ENCODE results near the gene RAET1G.

DNA sequence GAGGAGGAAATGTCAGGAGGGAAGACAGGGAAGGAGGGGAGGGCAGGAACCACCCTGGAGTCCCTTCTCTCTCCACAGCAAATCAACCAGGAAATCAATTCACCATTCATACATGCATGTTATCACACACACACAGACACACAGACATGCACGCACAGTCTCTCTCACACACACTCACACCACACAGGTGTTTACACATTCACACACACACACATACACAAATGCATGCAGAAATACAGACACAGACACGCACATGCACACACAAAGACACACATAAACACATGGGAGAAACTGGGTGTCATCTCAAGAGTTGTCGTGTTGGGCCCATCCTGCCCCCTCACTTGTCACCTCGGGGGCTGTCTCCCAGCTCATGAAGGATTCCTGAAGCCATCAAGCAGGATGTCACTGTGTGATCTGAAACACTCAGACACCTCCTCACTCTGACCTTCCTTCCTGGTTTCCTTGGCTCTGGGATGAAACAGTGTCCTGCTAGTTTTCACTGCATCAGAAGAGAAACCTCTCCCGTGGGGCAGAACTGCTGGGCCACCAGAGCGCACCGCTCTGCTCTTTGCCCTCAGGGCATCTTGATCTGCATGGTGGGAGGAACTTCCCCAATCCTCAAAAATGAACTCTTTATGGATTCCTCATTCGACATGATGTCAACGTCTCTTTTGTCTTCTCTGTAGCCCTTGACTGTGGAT is 9.2 kb downstream of the RAET1G start:
- TF ChIP-seq, protein P1, sequence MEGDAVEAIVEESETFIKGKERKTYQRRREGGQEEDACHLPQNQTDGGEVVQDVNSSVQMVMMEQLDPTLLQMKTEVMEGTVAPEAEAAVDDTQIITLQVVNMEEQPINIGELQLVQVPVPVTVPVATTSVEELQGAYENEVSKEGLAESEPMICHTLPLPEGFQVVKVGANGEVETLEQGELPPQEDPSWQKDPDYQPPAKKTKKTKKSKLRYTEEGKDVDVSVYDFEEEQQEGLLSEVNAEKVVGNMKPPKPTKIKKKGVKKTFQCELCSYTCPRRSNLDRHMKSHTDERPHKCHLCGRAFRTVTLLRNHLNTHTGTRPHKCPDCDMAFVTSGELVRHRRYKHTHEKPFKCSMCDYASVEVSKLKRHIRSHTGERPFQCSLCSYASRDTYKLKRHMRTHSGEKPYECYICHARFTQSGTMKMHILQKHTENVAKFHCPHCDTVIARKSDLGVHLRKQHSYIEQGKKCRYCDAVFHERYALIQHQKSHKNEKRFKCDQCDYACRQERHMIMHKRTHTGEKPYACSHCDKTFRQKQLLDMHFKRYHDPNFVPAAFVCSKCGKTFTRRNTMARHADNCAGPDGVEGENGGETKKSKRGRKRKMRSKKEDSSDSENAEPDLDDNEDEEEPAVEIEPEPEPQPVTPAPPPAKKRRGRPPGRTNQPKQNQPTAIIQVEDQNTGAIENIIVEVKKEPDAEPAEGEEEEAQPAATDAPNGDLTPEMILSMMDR (IDR thresholded peaks at IDR 0.05): no peak
- TF ChIP-seq POLR2A (IDR thresholded peaks at IDR 0.05) (no peak), POLR2AphosphoS5 (IDR thresholded peaks at IDR 0.05; ENCODE audit: insufficient read depth in 1 of 2, low read depth in 1 of 2) (no peak)
